GM12864 (cell line): ENCODE data around the gene ARFGAP3.

Experiments
- DNase-seq: peaks from one replicate; pipeline ENCODE4 v3.0.0-alpha.2; 2011; ENCODE audit warnings: low read depth
- H3K4me3 ChIP-seq: 2 replicates; pipeline ENCODE4 v1.5.1; 2011; ENCODE audit warnings: mild to moderate bottlenecking, low read depth, low read length, control low read depth
- CTCF ChIP-seq: IDR thresholded peaks from 2 replicates; pipeline ENCODE4 v1.5.1; 2011; ENCODE audit warnings: low read depth, mild to moderate bottlenecking, moderate library complexity, low read length, control low read depth, inconsistent platforms; ENCODE audit errors: missing control alignments

Gene ARFGAP3

GRCh38 chr22:42856865-42857704, at the start of gene ARFGAP3:
Gene ARFGAP3 (minus strand): TSS chr22:42857273. CDS start chr22:42857182, 91 bp downstream.
- H3K4me3 ChIP-seq = peak within 1 kb of the TSS; percentile 86
- no peak for TF ChIP-seq CTCF
- peak; percentile 65 for DNase-seq

- no peak overlapping the region for H3K4me3 ChIP-seq
- no peak for DNase-seq
- TF ChIP-seq CTCF = no peak
These were observed 48.7 kb upstream of the ARFGAP3 start for GRCh38 chr22:42905702-42906183.

- no peak for TF ChIP-seq CTCF
- no peak for DNase-seq
- H3K4me3 ChIP-seq = no peak overlapping the region
These were observed 48.1 kb upstream of the ARFGAP3 start for GRCh38 chr22:42905217-42905616.

- no peak overlapping the region for H3K4me3 ChIP-seq
- TF ChIP-seq CTCF = no peak
- DNase-seq = no peak
These were observed 47.0 kb upstream of the ARFGAP3 start for GRCh38 chr22:42904050-42904449.

GRCh38 chr22:42902875-42903510, 45.9 kb upstream of the ARFGAP3 start:
- TF ChIP-seq CTCF = no peak
- no peak overlapping the region for H3K4me3 ChIP-seq
- DNase-seq = no peak

- DNase-seq = no peak
- no peak overlapping the region for H3K4me3 ChIP-seq
- peak; percentile 64 for TF ChIP-seq CTCF
These were observed 44.9 kb upstream of the ARFGAP3 start for GRCh38 chr22:42901790-42902508.
